DOHH2 (cell line): ENCODE results near the gene MUC6.

Experiments used
- EZH2phosphoT487 ChIP-seq: fragments of 200-600 bp; sonication (generic); IDR thresholded peaks from 2 replicates; pipeline ENCODE4 v1.6.1; 2017; ENCODE audit warnings: borderline replicate concordance, mild to moderate bottlenecking, antibody characterized with exemption, low read length, moderate library complexity, mixed read lengths
- TF ChIP-seq, protein P1 (sequence below): fragments of 200-600 bp; sonication (generic); IDR thresholded peaks from one replicate; pipeline ENCODE4 v1.5.1; 2014; ENCODE audit warnings: antibody characterized with exemption, mild to moderate bottlenecking, low read depth, low read length; ENCODE audit not compliant: poor library complexity, severe bottlenecking

DNA sequence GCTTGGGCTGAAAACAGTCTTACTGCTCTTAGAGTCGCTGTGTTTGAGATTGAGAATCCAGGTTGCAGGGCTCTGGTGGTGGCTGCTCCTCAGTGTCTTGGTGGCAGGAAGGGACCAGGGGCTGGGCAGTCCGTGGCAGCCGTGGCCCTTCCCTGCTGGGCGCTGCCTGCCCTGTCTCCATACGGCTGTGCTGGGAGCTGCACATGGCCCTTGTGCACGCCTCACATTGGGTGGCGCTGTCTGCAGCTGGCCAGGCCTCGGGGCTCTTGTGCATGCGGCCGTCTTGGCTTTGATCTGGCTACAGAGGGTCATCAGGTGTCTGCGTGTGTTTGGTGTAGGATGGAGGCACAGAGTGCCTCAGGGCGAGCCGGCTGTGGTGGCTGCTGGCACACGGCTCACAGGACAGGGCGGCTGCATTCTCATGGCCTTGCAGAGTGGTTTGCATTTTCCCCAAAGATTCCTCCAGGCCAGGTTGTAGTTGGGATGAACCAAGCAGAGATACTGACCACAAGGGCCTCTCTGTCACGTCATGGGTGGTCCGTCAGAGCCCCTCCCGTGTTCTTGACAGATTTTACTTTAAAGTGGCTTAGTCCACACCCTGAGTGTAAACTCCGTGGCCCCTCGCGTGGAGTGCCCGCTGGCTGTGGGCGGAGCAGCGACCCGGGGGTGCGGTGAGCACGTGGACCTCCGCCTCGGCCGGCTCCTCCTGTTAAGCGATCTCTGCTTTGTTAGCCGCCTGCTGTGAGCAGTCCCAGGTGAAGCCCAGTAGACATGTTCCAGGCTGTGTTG is 34.7 kb downstream of the MUC6 start:
- TF ChIP-seq, protein P1, sequence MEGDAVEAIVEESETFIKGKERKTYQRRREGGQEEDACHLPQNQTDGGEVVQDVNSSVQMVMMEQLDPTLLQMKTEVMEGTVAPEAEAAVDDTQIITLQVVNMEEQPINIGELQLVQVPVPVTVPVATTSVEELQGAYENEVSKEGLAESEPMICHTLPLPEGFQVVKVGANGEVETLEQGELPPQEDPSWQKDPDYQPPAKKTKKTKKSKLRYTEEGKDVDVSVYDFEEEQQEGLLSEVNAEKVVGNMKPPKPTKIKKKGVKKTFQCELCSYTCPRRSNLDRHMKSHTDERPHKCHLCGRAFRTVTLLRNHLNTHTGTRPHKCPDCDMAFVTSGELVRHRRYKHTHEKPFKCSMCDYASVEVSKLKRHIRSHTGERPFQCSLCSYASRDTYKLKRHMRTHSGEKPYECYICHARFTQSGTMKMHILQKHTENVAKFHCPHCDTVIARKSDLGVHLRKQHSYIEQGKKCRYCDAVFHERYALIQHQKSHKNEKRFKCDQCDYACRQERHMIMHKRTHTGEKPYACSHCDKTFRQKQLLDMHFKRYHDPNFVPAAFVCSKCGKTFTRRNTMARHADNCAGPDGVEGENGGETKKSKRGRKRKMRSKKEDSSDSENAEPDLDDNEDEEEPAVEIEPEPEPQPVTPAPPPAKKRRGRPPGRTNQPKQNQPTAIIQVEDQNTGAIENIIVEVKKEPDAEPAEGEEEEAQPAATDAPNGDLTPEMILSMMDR: no peak
- no peak for TF ChIP-seq EZH2phosphoT487
